H1 (cell line): ENCODE measurements around the gene CPNE4. TPM values are rescaled to one million over a fixed set of nuclear protein-coding genes. Genes with fewer than 3 reads are reported as not detected.

Source experiments
- CTCF ChIA-PET: fragments of 300-600 bp; sonication (Branson Sonifier 250); formaldehyde crosslinking; loops from one replicate; lab custom pipeline; 2021; ENCODE audit not compliant: partially characterized antibody; lab: Charles Lee
- POLR2A ChIA-PET: fragments of 300-600 bp; sonication (Branson Sonifier 250); formaldehyde crosslinking; loops from one replicate; lab custom pipeline; 2021; ENCODE audit warnings: inconsistent platforms; ENCODE audit not compliant: partially characterized antibody; lab: Charles Lee
- DNase-seq, 2 experiments: peaks; one replicate each; pipeline versions ENCODE4 v3.0.0 to v3.0.0-alpha.2; 2010 to 2022; ENCODE audit warnings: low spot score in 2 of 2, low read depth in 1 of 2, mixed read lengths in 1 of 2
- FAIRE-seq: peaks from 2 replicates; lab custom pipeline; 2011; peaks lifted over from hg19 to GRCh38; lab: Jason Lieb, UNC
- H2AFZ ChIP-seq: 2 replicates; pipeline ENCODE4 v1.8.1; 2012; ENCODE audit warnings: low read length, inconsistent platforms
- H2AK5ac ChIP-seq: 2 replicates; pipeline ENCODE4 v1.6.1; 2013; ENCODE audit warnings: low read depth, low read length
- H2BK120ac ChIP-seq: replicated peaks from 2 replicates; pipeline ENCODE3; 2013; ENCODE audit warnings: low read depth, low read length, inconsistent platforms
- H2BK12ac ChIP-seq: 2 replicates; pipeline ENCODE4 v1.6.1; 2013; ENCODE audit warnings: low read depth, low read length
- H2BK15ac ChIP-seq: 2 replicates; pipeline ENCODE4 v1.6.1; 2013; ENCODE audit warnings: low read length
- H2BK20ac ChIP-seq: 2 replicates; pipeline ENCODE4 v1.6.1; 2013; ENCODE audit warnings: low read length
- H2BK5ac ChIP-seq: 2 replicates; pipeline ENCODE4 v1.6.1; 2013; ENCODE audit warnings: low read depth, low read length
- H3K14ac ChIP-seq: 2 replicates; pipeline ENCODE4 v1.6.1; 2013; ENCODE audit warnings: inconsistent platforms; ENCODE audit not compliant: insufficient read length
- H3K18ac ChIP-seq: 2 replicates; pipeline ENCODE4 v1.6.1; 2013; ENCODE audit warnings: low read length; ENCODE audit errors: extremely low read depth
- H3K23ac ChIP-seq: 2 replicates; pipeline ENCODE4 v1.6.1; 2013; ENCODE audit warnings: inconsistent platforms; ENCODE audit not compliant: insufficient read length
- H3K23me2 ChIP-seq: 2 replicates; pipeline ENCODE4 v1.6.1; 2013; ENCODE audit warnings: low read depth, low read length
- H3K27ac ChIP-seq: 2 replicates; pipeline ENCODE4 v1.6.1; 2011; ENCODE audit warnings: low read depth, low read length, inconsistent platforms
- H3K27me3 ChIP-seq, 4 experiments: replicated peaks in 1 of 4; 1 replicate in 1 of 4; 2 replicates in 3 of 4; pipeline versions ENCODE4 v1.6.1 to v1.8.1; 2011 to 2013; ENCODE audit warnings: low read length in 3 of 4, mild to moderate bottlenecking in 3 of 4, inconsistent platforms in 2 of 4, mixed read lengths in 2 of 4, moderate library complexity in 1 of 4; ENCODE audit not compliant: control insufficient read depth in 3 of 4, insufficient read depth in 3 of 4; ENCODE audit errors: extremely low read depth in 1 of 4
- H3K36me3 ChIP-seq, 4 experiments: 2 replicates each; pipeline versions ENCODE4 v1.6.1 to v1.8.1; 2011 to 2013; ENCODE audit warnings: mild to moderate bottlenecking in 4 of 4, low read length in 3 of 4, moderate library complexity in 2 of 4, control low read depth in 1 of 4, inconsistent platforms in 1 of 4; ENCODE audit not compliant: insufficient read depth in 4 of 4, control insufficient read depth in 2 of 4
- H3K4ac ChIP-seq: replicated peaks from 2 replicates; pipeline ENCODE3; 2013; ENCODE audit warnings: low read length, low read depth, mixed read lengths, inconsistent platforms; ENCODE audit not compliant: insufficient read length
- H3K4me1 ChIP-seq, 4 experiments: replicated peaks in 1 of 4; 1 replicate in 1 of 4; 2 replicates in 3 of 4; pipeline versions ENCODE4 v1.6.1 to v1.8.1; 2011 to 2013; ENCODE audit warnings: low read length in 3 of 4, inconsistent platforms in 2 of 4, mixed read lengths in 1 of 4; ENCODE audit not compliant: insufficient read depth in 4 of 4, control insufficient read depth in 3 of 4
- H3K4me2 ChIP-seq, 2 experiments: 2 replicates each; pipeline versions ENCODE4 v1.6.1 to v1.8.1; 2011 to 2013; ENCODE audit warnings: low read depth in 2 of 2, low read length in 2 of 2, control low read depth in 1 of 2, inconsistent platforms in 1 of 2, mild to moderate bottlenecking in 1 of 2; ENCODE audit not compliant: insufficient read depth in 1 of 2
- H3K4me3 ChIP-seq, 4 experiments: fragments of 200-600, 300-600 bp in 1 of 4; sonication (generic), shearing (Covaris generic), sonication (Bioruptor Twin) in 1 of 4; 2 replicates each; pipeline versions ENCODE4 v1.5.1 to v1.8.1; 2011 to 2016; ENCODE audit warnings: low read length in 4 of 4, low read depth in 3 of 4, control low read depth in 2 of 4, inconsistent platforms in 2 of 4, mild to moderate bottlenecking in 2 of 4, mixed read lengths in 1 of 4, moderate library complexity in 1 of 4; ENCODE audit not compliant: insufficient read depth in 2 of 4; ENCODE audit errors: extremely low read depth in 1 of 4
- H3K56ac ChIP-seq: replicated peaks from 2 replicates; pipeline ENCODE3; 2013; ENCODE audit warnings: low read depth, mild to moderate bottlenecking, mixed read lengths, low read length, inconsistent platforms; ENCODE audit not compliant: insufficient read length
- H3K79me1 ChIP-seq: 2 replicates; pipeline ENCODE4 v1.6.1; 2013; ENCODE audit warnings: low read depth, low read length, control low read depth
- H3K79me2 ChIP-seq, 2 experiments: 2 replicates each; pipeline versions ENCODE4 v1.6.1 to v1.8.1; 2012 to 2013; ENCODE audit warnings: low read length in 2 of 2, mild to moderate bottlenecking in 2 of 2, inconsistent platforms in 1 of 2; ENCODE audit not compliant: insufficient read depth in 2 of 2, control insufficient read depth in 1 of 2
- H3K9ac ChIP-seq, 4 experiments: replicated peaks in 1 of 4; 1 replicate in 1 of 4; 2 replicates in 3 of 4; pipeline versions ENCODE4 v1.6.1 to v1.8.1; 2011 to 2013; ENCODE audit warnings: low read depth in 3 of 4, low read length in 3 of 4, control low read depth in 2 of 4, mild to moderate bottlenecking in 2 of 4, moderate library complexity in 2 of 4, inconsistent platforms in 1 of 4; ENCODE audit errors: extremely low read depth in 1 of 4
- H3K9me3 ChIP-seq, 2 experiments: 2 replicates each; pipeline versions ENCODE4 v1.6.1 to v1.8.1; 2012 to 2013; ENCODE audit warnings: mild to moderate bottlenecking in 2 of 2, moderate library complexity in 2 of 2, control low read depth in 1 of 2, inconsistent platforms in 1 of 2, low read depth in 1 of 2, low read length in 1 of 2, mixed read lengths in 1 of 2; ENCODE audit not compliant: insufficient read depth in 2 of 2
- H4K20me1 ChIP-seq, 2 experiments: replicated peaks in 1 of 2; 2 replicates each; pipeline versions ENCODE3 to v1.8.1; 2011 to 2013; ENCODE audit warnings: inconsistent platforms in 2 of 2, low read length in 2 of 2, mild to moderate bottlenecking in 1 of 2; ENCODE audit not compliant: insufficient read depth in 2 of 2, control insufficient read depth in 1 of 2
- H4K5ac ChIP-seq: 2 replicates; pipeline ENCODE4 v1.6.1; 2013; ENCODE audit warnings: low read length, low read depth, mixed read lengths, inconsistent platforms; ENCODE audit not compliant: insufficient read length
- H4K8ac ChIP-seq: 2 replicates; pipeline ENCODE4 v1.8.0; 2013; ENCODE audit warnings: mild to moderate bottlenecking, moderate library complexity, low read length, inconsistent platforms; ENCODE audit not compliant: insufficient read depth; ENCODE audit errors: extremely low read depth
- H4K91ac ChIP-seq: replicated peaks from 2 replicates; pipeline ENCODE3; 2013; ENCODE audit warnings: low read length, mixed read lengths, inconsistent platforms; ENCODE audit not compliant: insufficient read length
- CBX5 ChIP-seq: fragments of 300-800, 300-1000 bp; sonication (generic); IDR thresholded peaks from 2 replicates; pipeline ENCODE4 v1.7.1; 2016; ENCODE audit warnings: antibody characterized with exemption, low read length, low read depth
- CHD2 ChIP-seq: IDR thresholded peaks from 2 replicates; pipeline ENCODE4 v1.6.1; 2012; ENCODE audit warnings: low read length, improper control_type of control experiment
- CTBP2 ChIP-seq: IDR thresholded peaks from 2 replicates; pipeline ENCODE4 v1.7.0; 2011; ENCODE audit warnings: borderline replicate concordance, mild to moderate bottlenecking, moderate library complexity, mixed read lengths, low read length; ENCODE audit not compliant: insufficient read depth, insufficient read length
- EGR1 ChIP-seq: IDR thresholded peaks from 2 replicates; pipeline ENCODE4 v1.6.1; 2011; ENCODE audit warnings: low read depth, low read length, borderline replicate concordance
- FOSL1 ChIP-seq: IDR thresholded peaks from 2 replicates; pipeline ENCODE4 v1.6.1; 2011; ENCODE audit warnings: mild to moderate bottlenecking, low read depth, low read length, moderate library complexity; ENCODE audit not compliant: insufficient read depth
- GABPA ChIP-seq: IDR thresholded peaks from 2 replicates; pipeline ENCODE4 v1.6.1; 2011; ENCODE audit warnings: mild to moderate bottlenecking, low read length, moderate library complexity, borderline replicate concordance; ENCODE audit not compliant: insufficient read depth
- HDAC2 ChIP-seq, 2 experiments: fragments of 300-600 bp in 1 of 2; sonication (generic) in 1 of 2; IDR thresholded peaks; 2 replicates each; pipeline ENCODE4 v1.6.1; 2011 to 2012; ENCODE audit warnings: low read depth in 2 of 2, low read length in 2 of 2, mild to moderate bottlenecking in 2 of 2, moderate library complexity in 2 of 2, borderline replicate concordance in 1 of 2, inconsistent platforms in 1 of 2
- HDAC6 ChIP-seq: IDR thresholded peaks from one replicate; pipeline ENCODE4 v1.7.1; 2012; ENCODE audit warnings: low read depth, mild to moderate bottlenecking, inconsistent platforms, low read length, moderate library complexity
- POLR2AphosphoS5 ChIP-seq: IDR thresholded peaks from 2 replicates; pipeline ENCODE4 v1.6.1; 2011; ENCODE audit warnings: low read depth, low read length
- SIN3A ChIP-seq, 2 experiments: IDR thresholded peaks in 1 of 2; conservative IDR thresholded peaks in 1 of 2; 2 replicates each; pipeline ENCODE4 v1.6.1; 2011 to 2012; ENCODE audit warnings: low read length in 2 of 2, improper control_type of control experiment in 1 of 2, low read depth in 1 of 2, mild to moderate bottlenecking in 1 of 2
- SP4 ChIP-seq: IDR thresholded peaks from 2 replicates; pipeline ENCODE4 v1.6.1; 2012; ENCODE audit warnings: low read length, inconsistent platforms
- TAF1 ChIP-seq: IDR thresholded peaks from 2 replicates; pipeline ENCODE4 v1.6.1; 2011; ENCODE audit warnings: mild to moderate bottlenecking, low read depth, low read length
- TBP ChIP-seq: IDR thresholded peaks from 2 replicates; pipeline ENCODE4 v1.6.1; 2011; ENCODE audit warnings: low read depth, low read length, improper control_type of control experiment
- ZNF274 ChIP-seq: IDR thresholded peaks from 2 replicates; pipeline ENCODE4 v1.7.0; 2012; ENCODE audit warnings: low read length, borderline replicate concordance; ENCODE audit errors: extremely low read depth
- WGBS, 2 experiments: shearing (Covaris generic) in 1 of 2; methylation state at CpG; one replicate each; pipeline versions ENCODE4 v1.1.6 to v1.1.7; 2013 to 2015; ENCODE audit warnings: low lambda C conversion rate in 2 of 2, mixed read lengths in 2 of 2, inconsistent platforms in 1 of 2, low coverage in 1 of 2, missing lambda C conversion rate in 1 of 2; ENCODE audit not compliant: insufficient replicate concordance in 2 of 2, insufficient coverage in 1 of 2, insufficient read length in 1 of 2; ENCODE audit errors: extremely low coverage in 1 of 2, missing lambda C conversion rate in 1 of 2; 5-methylcytosine and 5-hydroxymethylcytosine counted together
- polyA plus RNA-seq, 7 experiments: library from polyadenylated mRNA; depleted of rRNA in 3 of 7; stranded (reverse) in 5 of 7; unstranded in 2 of 7; fragments of >200 nt in 5 of 7; fragments of 200-250 nt in 2 of 7; gene quantifications; 1 replicate in 5 of 7; 2 replicates in 1 of 7; 4 replicates in 1 of 7; pipeline versions ENCODE4 v1.2.1 to v1.2.3, GENCODE V29; 2011 to 2013; ENCODE audit warnings: missing spikeins in 2 of 7, mixed read lengths in 2 of 7
- total RNA-seq: library from RNA; stranded (reverse); fragmentation: NEBNext Ultra II Directional; extraction: Animal tissue kit (Norgen Biotek cat#: 25700); gene quantifications from 2 replicates; pipeline ENCODE4 v1.2.1, GENCODE V29; 2021

The CPNE4 gene
- total and polyA plus RNA-seq, 2 of the 8 experiments (the other 6 are each of a cell fraction or from before 2014, with no cell fraction given): 0.82 to 3.8 TPM

DNA sequence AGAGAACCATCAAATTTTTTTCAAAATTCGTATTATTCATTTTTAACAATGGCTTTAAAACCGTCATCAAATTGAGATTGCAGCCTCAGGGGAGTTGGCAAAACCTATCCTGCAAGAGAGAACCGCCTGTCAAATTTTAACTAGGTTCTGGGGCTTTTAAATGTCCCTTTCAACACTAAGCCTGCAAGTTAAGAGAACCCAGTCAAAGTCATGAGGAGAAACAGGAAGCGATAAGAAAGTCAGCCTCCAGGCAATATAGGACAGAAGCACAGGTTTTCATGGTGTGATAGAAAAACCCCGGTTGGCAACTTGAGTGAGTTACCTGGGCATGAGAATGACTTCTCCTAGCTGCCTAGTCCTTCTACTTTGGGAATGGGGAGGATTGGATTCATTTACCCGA lies 59.8 kb downstream of the CPNE4 start:
- H2BK5ac ChIP-seq: no peak overlapping the region
- TF ChIP-seq TAF1 (no peak), FOSL1 (no peak), CTBP2 (no peak), CHD2 (no peak), SIN3A (conservative IDR thresholded peaks at IDR 0.05 in 1 of 2, IDR thresholded peaks at IDR 0.05 in 1 of 2; ENCODE audit: low read depth in 1 of 2, low read length in 2 of 2) (no peak), HDAC6 (no peak), SP4 (no peak), ZNF274 (no peak), POLR2AphosphoS5 (no peak), TBP (no peak), GABPA (no peak), CBX5 (no peak), HDAC2 (IDR thresholded peaks at IDR 0.05; ENCODE audit: borderline replicate concordance in 1 of 2, low read depth in 2 of 2, low read length in 2 of 2) (no peak), EGR1 (no peak)

More for the DNA sequence above, 59.8 kb downstream of the CPNE4 start:
- H2BK15ac ChIP-seq: no peak overlapping the region
- no peak overlapping the region for H2BK20ac ChIP-seq
- peaks cover 0 to 7% (median 0%) of the 10 kb centered on the region in 4 experiments; a peak in 2 of 7 replicates for H3K4me1 ChIP-seq
- no peak overlapping the region for H2AFZ ChIP-seq
- H4K5ac ChIP-seq: no peak overlapping the region
- H4K8ac ChIP-seq: no peak overlapping the region
- no peak overlapping the region for H2AK5ac ChIP-seq
- FAIRE-seq (no peak), DNase-seq (no peak)
- no peak overlapping the region for H3K27ac ChIP-seq
- H3K4me2 ChIP-seq: no peak overlapping the region
- no peak overlapping the region for H3K9ac ChIP-seq
- no peaks in the 10 kb centered on the region for H3K36me3 ChIP-seq
- H3K14ac ChIP-seq: no peak overlapping the region
- WGBS, 2 experiments: 91% methylated on average over 6 of the region's 6 CpGs; no CpG with 5 or more reads in 1 of the 2 experiments
- POLR2A ChIA-PET: no interaction called here
- H3K23ac ChIP-seq: no peak overlapping the region
- no peak overlapping the region for H2BK12ac ChIP-seq
- H3K4me3 ChIP-seq: no peak overlapping the region
- H3K79me1 ChIP-seq: no peaks in the 10 kb centered on the region
- no peaks in the 10 kb centered on the region for H3K79me2 ChIP-seq
- H2BK120ac ChIP-seq: no peak overlapping the region
- H3K27me3 ChIP-seq: no peaks in the 10 kb centered on the region
- H3K4ac ChIP-seq: no peak overlapping the region
- no peaks in the 10 kb centered on the region for H3K23me2 ChIP-seq
- no peaks in the 10 kb centered on the region for H4K20me1 ChIP-seq
- H4K91ac ChIP-seq: no peak overlapping the region
- CTCF ChIA-PET: interaction anchor here (0.6 kb wide), 1 partner anchor 888 kb away, joined by 5 read pairs; no protein-coding TSS in a partner anchor
- no peaks in the 10 kb centered on the region for H3K9me3 ChIP-seq
- H3K18ac ChIP-seq: no peak overlapping the region
- no peak overlapping the region for H3K56ac ChIP-seq
